ENCODE results near the gene SEPTIN8.

The SEPTIN8 gene

GRCh38 chr5:132737982-132738681 lies 38.9 kb downstream of the SEPTIN8 start:
- H3K4me3 ChIP-seq (ENCODE audit: low read depth, low read length) = peak overlapping the region; percentile 91
- in situ Hi-C loops (cut with HindIII; ENCODE audit: low sequenced_read_pairs) = no loop called here
- no peak for TF ChIP-seq CTCF (IDR thresholded peaks at IDR 0.05; ENCODE audit: low read depth, low read length, missing control alignments)
- DNase-seq (ENCODE audit: low read depth) = no peak

DNA sequence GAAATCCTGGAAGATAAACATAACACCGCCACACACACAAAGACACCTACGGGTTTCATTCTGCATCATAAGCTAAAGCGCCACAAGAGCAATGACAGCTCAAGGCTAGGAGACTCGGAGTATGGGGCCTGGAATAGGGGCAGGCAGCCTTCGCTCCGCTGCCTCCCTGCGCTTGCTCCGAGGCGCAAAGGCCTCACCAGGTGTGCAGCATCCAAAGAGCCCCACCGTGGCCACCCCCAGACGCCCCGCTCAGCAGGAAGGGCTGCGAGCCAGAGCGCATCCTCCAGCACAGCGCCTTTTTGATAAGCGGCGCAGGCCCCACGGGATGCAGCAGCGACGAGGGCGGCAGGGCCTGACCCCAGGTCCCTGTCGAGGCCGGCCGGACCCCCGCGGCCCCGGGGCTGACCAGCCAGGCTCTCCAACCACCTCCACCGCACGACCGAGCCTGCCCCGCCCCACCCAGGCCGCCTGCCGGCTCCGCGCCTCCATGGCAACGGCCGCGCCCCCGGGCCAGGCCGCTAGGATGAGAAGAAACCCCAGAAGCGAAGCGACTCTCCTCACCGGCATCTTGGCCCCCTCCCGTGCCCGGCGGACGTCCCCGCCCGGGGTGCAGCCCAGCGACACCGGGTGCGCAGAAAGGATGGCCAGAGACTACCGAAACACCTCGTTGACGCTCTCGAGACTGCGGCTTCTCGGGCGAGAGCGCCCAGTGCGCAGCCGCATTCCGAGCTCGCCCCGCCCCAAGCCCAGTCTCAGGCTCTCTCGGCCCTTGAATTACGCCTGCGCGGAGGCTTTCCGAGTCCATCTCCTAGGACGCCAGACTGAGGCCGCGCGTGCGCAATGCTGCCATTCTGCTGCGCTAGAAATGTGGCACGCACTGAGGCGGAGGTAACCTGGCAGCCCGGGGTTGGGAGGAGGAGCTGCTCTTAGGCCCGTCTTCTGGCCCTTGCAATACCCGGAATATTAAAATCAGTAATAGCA lies 39.9 kb downstream of the SEPTIN8 start, which contains the start of gene KIF3A:
KIF3A (minus strand) TSS at position 694 of the 981 bp plus-strand sequence; CDS start at position 567, 127 bp downstream.
- in situ Hi-C loops (cut with HindIII; ENCODE audit: low sequenced_read_pairs) = no loop called here
- peak; percentile 2 for TF ChIP-seq CTCF (IDR thresholded peaks at IDR 0.05; ENCODE audit: low read depth, low read length, missing control alignments)
- peak; percentile 85 for DNase-seq (ENCODE audit: low read depth)
- peak within 1 kb of the TSS; percentile 91 for H3K4me3 ChIP-seq (ENCODE audit: low read depth, low read length)

DNA sequence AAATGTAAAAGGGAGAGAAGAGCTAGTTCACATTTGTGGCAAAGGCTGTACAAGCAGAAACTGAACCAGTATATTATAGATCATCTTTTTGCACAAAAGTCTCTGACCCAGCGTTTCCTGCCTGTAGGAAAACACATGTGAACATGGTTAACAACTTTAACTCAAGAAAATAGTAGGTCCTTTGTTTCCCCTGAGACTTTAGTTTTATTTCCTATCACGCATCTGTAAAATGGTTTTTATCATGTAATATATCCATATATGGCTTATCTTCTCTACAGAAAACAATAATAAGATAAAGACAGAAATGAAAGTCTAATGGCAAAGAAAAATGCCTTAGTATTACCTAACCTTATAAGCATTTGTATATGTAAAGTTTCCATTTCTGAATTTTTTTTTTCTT lies 42.4 kb downstream of the SEPTIN8 start:
- no peak for DNase-seq (ENCODE audit: low read depth)
- TF ChIP-seq CTCF (IDR thresholded peaks at IDR 0.05; ENCODE audit: low read depth, low read length, missing control alignments) = no peak
- no peak overlapping the region for H3K4me3 ChIP-seq (ENCODE audit: low read depth, low read length)
- in situ Hi-C loops (cut with HindIII; ENCODE audit: low sequenced_read_pairs) = no loop called here

DNA sequence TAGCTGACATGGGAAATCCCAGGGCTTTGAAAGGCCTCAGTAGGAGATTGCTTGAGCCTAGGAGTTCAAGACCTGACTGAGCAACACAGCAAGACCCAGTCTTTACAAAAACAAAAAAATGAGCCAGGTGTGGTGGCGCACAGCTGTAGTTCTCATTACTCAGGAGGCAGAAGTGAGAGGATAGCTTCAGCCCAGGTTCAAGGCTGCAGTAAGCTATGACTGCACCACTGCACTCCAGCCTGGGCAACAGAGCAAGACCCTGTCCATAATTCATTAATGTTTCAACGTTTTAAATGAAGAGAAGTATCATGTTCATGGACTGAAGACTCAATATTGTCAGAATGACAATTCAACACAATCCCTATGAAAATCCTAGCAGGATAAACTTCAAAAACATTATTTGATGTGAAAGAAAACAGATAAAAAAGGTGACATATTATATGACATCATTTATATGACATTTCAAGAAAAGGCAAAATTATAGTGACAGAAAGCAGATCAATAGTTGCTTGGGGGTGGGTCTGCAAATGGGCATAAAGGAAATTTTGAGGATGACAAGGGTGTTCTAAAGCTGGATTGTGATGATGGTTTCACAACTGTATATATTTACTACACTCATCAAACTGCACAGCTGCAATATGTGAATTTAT lies 43.4 kb downstream of the SEPTIN8 start:
- no peak for DNase-seq (ENCODE audit: low read depth)
- in situ Hi-C loops (cut with HindIII; ENCODE audit: low sequenced_read_pairs) = no loop called here
- no peak for TF ChIP-seq CTCF (IDR thresholded peaks at IDR 0.05; ENCODE audit: low read depth, low read length, missing control alignments)
- no peak overlapping the region for H3K4me3 ChIP-seq (ENCODE audit: low read depth, low read length)

DNA sequence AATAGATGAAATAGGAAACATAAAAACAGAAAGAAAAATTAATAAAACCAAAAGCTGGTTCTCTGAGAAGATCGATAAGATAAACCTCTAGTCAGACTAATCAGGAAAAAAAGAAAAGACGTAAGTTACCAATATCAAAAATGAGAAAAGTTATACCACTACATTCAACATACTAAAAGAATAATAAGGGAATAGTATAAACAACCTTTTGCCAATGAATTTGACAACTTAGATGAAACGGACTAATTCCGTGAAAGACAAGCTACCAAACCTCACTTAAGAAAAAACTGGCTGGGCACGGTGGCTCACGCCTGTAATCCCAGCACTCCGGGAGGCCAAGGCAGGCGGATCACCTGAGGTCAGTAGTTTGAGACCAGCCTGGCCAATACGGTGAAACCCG lies 47.1 kb downstream of the SEPTIN8 start:
- TF ChIP-seq CTCF (IDR thresholded peaks at IDR 0.05; ENCODE audit: low read depth, low read length, missing control alignments) = no peak
- in situ Hi-C loops (cut with HindIII; ENCODE audit: low sequenced_read_pairs) = no loop called here
- H3K4me3 ChIP-seq (ENCODE audit: low read depth, low read length) = no peak overlapping the region
- DNase-seq (ENCODE audit: low read depth) = no peak

DNA sequence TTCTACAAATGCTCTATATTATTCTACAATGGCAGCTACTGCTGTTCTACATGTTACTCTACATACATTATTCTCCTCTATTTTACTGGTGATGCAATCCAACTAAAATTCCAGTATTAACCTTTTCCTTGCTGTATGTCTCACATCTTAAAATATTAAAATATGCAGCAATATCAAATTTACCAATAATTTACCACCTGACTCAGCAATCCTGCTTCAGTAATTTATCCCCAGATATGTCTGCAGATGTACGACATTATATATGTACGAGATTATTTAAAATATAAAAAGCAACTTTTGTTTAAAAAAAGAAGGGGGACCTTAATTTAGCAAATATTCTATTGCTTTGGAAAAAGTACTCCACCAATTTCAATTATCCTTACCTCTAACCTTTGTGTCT lies 51.3 kb downstream of the SEPTIN8 start:
- H3K4me3 ChIP-seq (ENCODE audit: low read depth, low read length) = no peak overlapping the region
- no peak for TF ChIP-seq CTCF (IDR thresholded peaks at IDR 0.05; ENCODE audit: low read depth, low read length, missing control alignments)
- DNase-seq (ENCODE audit: low read depth) = no peak
- in situ Hi-C loops (cut with HindIII; ENCODE audit: low sequenced_read_pairs) = no loop called here

Measured in astrocyte of the cerebellum (primary cell).